K562 (cell line): Measurements from ENCODE around the gene HOXA4. TPM values are rescaled to one million over a fixed set of nuclear protein-coding genes. Genes with fewer than 3 reads are reported as not detected.

Source experiments
- ATAC-seq: fragments of 200-7000 bp; cut with Tn5 transposase; 3 replicates; pipeline ENCODE4 v1.9.1; 2020; ENCODE audit warnings: moderate library complexity
- BruUV-seq: library from RNA; stranded (reverse); fragments of 400-500 nt; replicated peaks from 2 replicates; lab custom pipeline; 2021; lab: Mats Ljungman, UMichigan
- CTCF ChIA-PET: fragments of 300-600 bp; formaldehyde crosslinking; extraction: SDS; loops from one replicate; lab custom pipeline; 2021; ENCODE audit warnings: low intra/inter-chr PET ratio; lab: Yijun Ruan, JAX
- POLR2A ChIA-PET: fragments of 300-600, 350-650 bp; sonication (Branson Sonifier 250); formaldehyde crosslinking; extraction: SDS; loops from one replicate; lab custom pipeline; 2021; ENCODE audit warnings: antibody characterized with exemption, inconsistent platforms; lab: Yijun Ruan, JAX
- DNase-seq, 4 experiments: peaks; one replicate each; pipeline versions ENCODE4 v3.0.0 to v3.0.0-alpha.2; 2011 to 2018; ENCODE audit warnings: low spot score in 3 of 4, mixed read lengths in 3 of 4; ENCODE audit errors: extremely low read depth in 1 of 4
- FAIRE-seq: peaks from 2 replicates; lab custom pipeline; 2011; peaks lifted over from hg19 to GRCh38; lab: Jason Lieb, UNC
- H2AFZ ChIP-seq: 2 replicates; pipeline ENCODE4 v1.6.0; 2011; ENCODE audit warnings: low read depth, low read length, control low read depth, inconsistent platforms
- H3K27ac ChIP-seq: fragments of 200-600 bp; 3 replicates; pipeline ENCODE4 v1.8.0; 2011; ENCODE audit warnings: low read depth, mild to moderate bottlenecking, control low read depth, inconsistent platforms, low read length, moderate library complexity, mixed read lengths; ENCODE audit errors: extremely low read depth
- H3K27me3 ChIP-seq, 2 experiments: fragments of 300-600 bp in 1 of 2; 2 replicates in 1 of 2; 3 replicates in 1 of 2; pipeline versions ENCODE4 v1.6.0 to v1.8.0; 2011; ENCODE audit warnings: inconsistent platforms in 2 of 2, low read length in 2 of 2, mild to moderate bottlenecking in 1 of 2, mixed read lengths in 1 of 2, moderate library complexity in 1 of 2; ENCODE audit not compliant: control insufficient read depth in 2 of 2, insufficient read depth in 2 of 2
- H3K36me3 ChIP-seq: fragments of 300-600 bp; 3 replicates; pipeline ENCODE4 v1.8.0; 2011; ENCODE audit warnings: mild to moderate bottlenecking, low read length, inconsistent platforms; ENCODE audit not compliant: control insufficient read depth, insufficient read depth
- H3K4me1 ChIP-seq, 2 experiments: fragments of 200-600 bp in 1 of 2; replicated peaks in 1 of 2; 2 replicates in 1 of 2; 3 replicates in 1 of 2; pipeline versions ENCODE4 v1.5.1 to v1.8.0; 2011; ENCODE audit warnings: inconsistent platforms in 2 of 2, low read length in 2 of 2, mild to moderate bottlenecking in 1 of 2, mixed read lengths in 1 of 2, moderate library complexity in 1 of 2; ENCODE audit not compliant: control insufficient read depth in 2 of 2, insufficient read depth in 2 of 2
- H3K4me2 ChIP-seq: 2 replicates; pipeline ENCODE4 v1.6.1; 2011; ENCODE audit warnings: low read length, control low read depth, inconsistent platforms, mixed read lengths; ENCODE audit not compliant: insufficient read depth
- H3K4me3 ChIP-seq: fragments of 200-600 bp; sonication (generic), shearing (Covaris generic); 2 replicates; pipeline ENCODE4 v1.5.1; 2016; ENCODE audit warnings: control low read depth, inconsistent platforms
- H3K79me2 ChIP-seq: fragments of 200-600 bp; 3 replicates; pipeline ENCODE4 v1.8.0; 2011; ENCODE audit warnings: low read length, inconsistent platforms; ENCODE audit not compliant: control insufficient read depth, insufficient read depth
- H3K9ac ChIP-seq, 2 experiments: 2 replicates each; pipeline versions ENCODE4 v1.6.0 to v1.6.1; 2011; ENCODE audit warnings: low read depth in 2 of 2, low read length in 2 of 2, control low read depth in 1 of 2, inconsistent platforms in 1 of 2, mild to moderate bottlenecking in 1 of 2, mixed read lengths in 1 of 2; ENCODE audit not compliant: insufficient read depth in 1 of 2
- H3K9me1 ChIP-seq: one replicate; pipeline ENCODE4 v1.6.0; 2011; ENCODE audit warnings: inconsistent platforms, mild to moderate bottlenecking, low read length, moderate library complexity; ENCODE audit not compliant: control insufficient read depth, insufficient read depth
- H3K9me3 ChIP-seq: replicated peaks from 2 replicates; pipeline ENCODE4 v1.5.1; 2011; ENCODE audit warnings: low read depth, low read length, inconsistent platforms; ENCODE audit not compliant: control insufficient read depth, insufficient read depth
- H4K20me1 ChIP-seq: replicated peaks from 2 replicates; pipeline ENCODE4 v1.6.1; 2011; ENCODE audit warnings: low read length, inconsistent platforms, mixed read lengths; ENCODE audit not compliant: control insufficient read depth, insufficient read depth
- CREB3 ChIP-seq: fragments of 450-650 bp; conservative IDR thresholded peaks from 2 replicates; pipeline ENCODE4 v1.6.1; 2016; ENCODE audit warnings: missing genetic modification characterization, low read depth, mild to moderate bottlenecking, missing compliant biosample characterization, moderate library complexity
- CUX1 ChIP-seq: fragments of 200-800 bp; sonication (Bioruptor generic); IDR thresholded peaks from 2 replicates; pipeline ENCODE4 v1.6.1; 2016; ENCODE audit warnings: missing genetic modification characterization, missing compliant biosample characterization
- E2F1 ChIP-seq: sonication (generic); formaldehyde crosslinking; IDR thresholded peaks from 2 replicates; pipeline ENCODE4 v1.8.1; 2023; ENCODE audit warnings: mild to moderate bottlenecking, missing genetic modification reagents, moderate library complexity
- MYC ChIP-seq, 2 experiments: fragments of 250-450 bp in 1 of 2; sonication (Bioruptor Pico) in 1 of 2; IDR thresholded peaks; 2 replicates each; pipeline versions ENCODE4 v1.5.1 to v1.6.1; 2012 to 2021; ENCODE audit warnings: low read depth in 2 of 2, borderline replicate concordance in 1 of 2, improper control_type of control experiment in 1 of 2, low read length in 1 of 2, mild to moderate bottlenecking in 1 of 2, moderate library complexity in 1 of 2
- ZNF507 ChIP-seq: conservative IDR thresholded peaks from 2 replicates; pipeline ENCODE4 v1.6.1; 2017; ENCODE audit warnings: missing genetic modification characterization, missing compliant biosample characterization
- WGBS: fragments of 100-300 bp; shearing (Covaris generic); methylation state at CpG from one replicate; pipeline ENCODE4 v1.1.6; 2016; ENCODE audit warnings: low coverage, mixed read lengths; ENCODE audit not compliant: insufficient coverage; ENCODE audit errors: missing lambda C conversion rate; 5-methylcytosine and 5-hydroxymethylcytosine counted together
- in situ Hi-C: fragments of 300-500 bp; cut with MboI; formaldehyde crosslinking; loops from 4 replicates; pipeline ENCODE4 v1.15.0; 2018; ENCODE audit warnings: inconsistent platforms, mixed read lengths
- intact Hi-C: fragments of 100-400 bp; cut with micrococcal nuclease; formaldehyde crosslinking; loops from 2 replicates; pipeline ENCODE4 v1.14.2; 2022
- polyA plus RNA-seq, 8 experiments: library from polyadenylated mRNA; depleted of rRNA in 4 of 8; stranded (reverse) in 5 of 8; unstranded in 3 of 8; fragments of >200 nt; fragmentation: Nextera tagmentation in 2 of 8; fragmentation: Illumina TruSeq in 1 of 8; extraction: Ambion mirVana in 2 of 8; extraction: Trizol in 1 of 8; gene quantifications; 2 replicates each; pipeline versions ENCODE4 v1.2.1 to v1.2.3, GENCODE V29; 2011 to 2014; ENCODE audit warnings: inconsistent platforms in 1 of 8, missing spikeins in 1 of 8
- total RNA-seq, 7 experiments: library from RNA; depleted of rRNA in 6 of 7; stranded (reverse); fragments of >200 nt in 6 of 7; fragmentation: Illumina TruSeq in 2 of 7; extraction: Trizol in 2 of 7; gene quantifications; 2 replicates each; pipeline versions ENCODE4 v1.2.1 to v1.2.3, GENCODE V29; 2011 to 2021; ENCODE audit warnings: low replicate concordance in 1 of 7

HOXA4 gene
- total and polyA plus RNA-seq, 9 of the 15 experiments (the other 6 are each of a cell fraction or from before 2014, with no cell fraction given): not detected

GRCh38 chr7:27106901-27107240 is 23.7 kb downstream of the HOXA4 start:
- POLR2A ChIA-PET: no interaction called here
- Histone ChIP-seq H3K79me2 (no peaks in the 10 kb centered on the region), H3K9ac (no peak overlapping the region), H3K27ac (no peak overlapping the region), H3K27me3 (peaks cover 62 to 76% of the 10 kb centered on the region in 2 experiments), H3K4me3 (no peak overlapping the region), H2AFZ (no peak overlapping the region), H3K9me1 (no peaks in the 10 kb centered on the region), H3K4me2 (no peak overlapping the region), H3K9me3 (no peaks in the 10 kb centered on the region), H4K20me1 (no peaks in the 10 kb centered on the region), H3K36me3 (no peaks in the 10 kb centered on the region), H3K4me1 (peaks cover 0 to 15% of the 10 kb centered on the region in 2 experiments; a peak in 2 of 5 replicates)
- no peak for DNase-seq
- FAIRE-seq: no peak
- CTCF ChIA-PET: no interaction called here
- TF ChIP-seq E2F1 (no peak), CUX1 (no peak), CREB3 (tag) (no peak), ZNF507 (tag) (no peak), MYC (IDR thresholded peaks at IDR 0.05; ENCODE audit: low read depth, low read length) (no peak), MYC (CRISPR knock-in tag; IDR thresholded peaks at IDR 0.05; ENCODE audit: borderline replicate concordance, low read depth) (no peak)
- in situ Hi-C loops: no loop called here
- no peak for ATAC-seq
- 0% methylated on average over 12 of the region's 14 CpGs for WGBS
- no TSS peak for BruUV-seq
- intact Hi-C loops: no loop called here
